GM18520 (cell line): Measurements from ENCODE around the gene P2RX1.
"Not testable (repeated sequence)": the region's sequence is repeated elsewhere in the genome, so short reads cannot be mapped to it uniquely, and the experiment has no call there.

Source experiments
- ATAC-seq: cut with Tn5 transposase; IDR thresholded peaks from one replicate; pipeline ENCODE4 v1.9.1; 2021; ENCODE audit not compliant: unreplicated experiment

P2RX1 gene

DNA sequence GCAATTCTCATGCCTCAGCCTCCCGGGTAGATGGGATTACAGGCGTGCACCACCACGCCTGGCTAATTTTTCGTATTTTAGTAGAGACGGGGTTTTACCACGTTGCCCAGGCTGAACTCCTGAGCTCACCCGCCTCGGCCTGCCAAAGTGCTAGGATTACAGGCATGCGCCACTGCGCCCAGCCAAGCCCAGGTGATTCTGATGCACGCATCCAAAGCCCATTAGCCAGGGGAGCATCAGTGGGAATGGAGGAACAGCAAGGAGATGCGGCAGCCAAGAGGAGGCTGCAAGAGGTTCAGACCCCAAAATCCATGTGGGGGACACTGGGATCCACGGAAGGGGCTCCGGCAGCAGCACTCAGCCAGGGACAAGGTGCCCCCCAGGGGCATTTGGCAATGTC lies 35.9 kb upstream of the P2RX1 start:
- no peak for ATAC-seq

DNA sequence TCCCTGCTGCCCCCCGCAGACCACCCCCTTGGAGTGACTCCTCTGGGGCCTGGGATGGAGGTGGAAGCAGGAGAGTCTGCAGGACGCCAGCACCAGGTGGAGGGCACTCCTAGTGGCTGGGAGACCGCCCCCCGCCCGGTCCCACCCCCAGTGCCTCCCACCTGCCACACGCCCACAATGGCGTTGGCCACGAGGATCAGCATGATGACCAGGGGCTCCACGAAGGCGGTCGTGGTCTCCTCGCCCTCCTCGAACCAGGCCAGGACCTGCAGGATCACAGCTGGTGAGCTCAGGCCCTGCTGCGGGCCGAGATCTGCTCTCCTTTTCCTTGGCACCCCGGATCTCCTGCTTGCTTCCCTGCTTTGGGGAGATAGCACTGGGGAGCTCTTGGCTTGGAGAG lies 35.2 kb upstream of the P2RX1 start:
- no peak for ATAC-seq

GRCh38 chr17:3951003-3951402 lies 34.7 kb upstream of the P2RX1 start:
- no peak for ATAC-seq

GRCh38 chr17:3950584-3950983 lies 34.3 kb upstream of the P2RX1 start:
- no peak for ATAC-seq

- ATAC-seq: no peak
Observed at GRCh38 chr17:3949418-3949817, 33.2 kb upstream of the P2RX1 start.

DNA sequence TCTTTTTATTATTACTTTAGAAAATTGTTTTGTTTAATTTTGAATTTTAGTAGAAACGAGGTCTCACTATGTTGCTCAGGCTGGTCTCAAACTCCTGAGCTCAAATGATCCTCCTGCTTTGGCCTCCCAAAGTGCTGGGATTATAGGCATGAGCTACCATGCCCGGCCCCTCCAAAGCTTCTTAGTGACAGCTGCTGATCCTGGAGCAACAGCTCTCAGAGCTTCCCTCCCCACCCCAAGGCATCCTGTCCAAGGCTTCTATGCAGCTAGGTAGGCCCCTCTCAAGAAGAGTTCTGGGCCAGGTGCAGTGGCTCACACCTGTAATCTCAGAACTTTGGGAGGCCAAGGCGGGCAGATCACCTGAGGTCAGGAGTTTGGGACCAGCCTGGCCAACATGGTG lies 32.3 kb upstream of the P2RX1 start:
- not testable (repeated sequence) for ATAC-seq

GRCh38 chr17:3947318-3947810 lies 31.1 kb upstream of the P2RX1 start:
- ATAC-seq: no peak

GRCh38 chr17:3946711-3947235 lies 30.5 kb upstream of the P2RX1 start:
- no peak for ATAC-seq

DNA sequence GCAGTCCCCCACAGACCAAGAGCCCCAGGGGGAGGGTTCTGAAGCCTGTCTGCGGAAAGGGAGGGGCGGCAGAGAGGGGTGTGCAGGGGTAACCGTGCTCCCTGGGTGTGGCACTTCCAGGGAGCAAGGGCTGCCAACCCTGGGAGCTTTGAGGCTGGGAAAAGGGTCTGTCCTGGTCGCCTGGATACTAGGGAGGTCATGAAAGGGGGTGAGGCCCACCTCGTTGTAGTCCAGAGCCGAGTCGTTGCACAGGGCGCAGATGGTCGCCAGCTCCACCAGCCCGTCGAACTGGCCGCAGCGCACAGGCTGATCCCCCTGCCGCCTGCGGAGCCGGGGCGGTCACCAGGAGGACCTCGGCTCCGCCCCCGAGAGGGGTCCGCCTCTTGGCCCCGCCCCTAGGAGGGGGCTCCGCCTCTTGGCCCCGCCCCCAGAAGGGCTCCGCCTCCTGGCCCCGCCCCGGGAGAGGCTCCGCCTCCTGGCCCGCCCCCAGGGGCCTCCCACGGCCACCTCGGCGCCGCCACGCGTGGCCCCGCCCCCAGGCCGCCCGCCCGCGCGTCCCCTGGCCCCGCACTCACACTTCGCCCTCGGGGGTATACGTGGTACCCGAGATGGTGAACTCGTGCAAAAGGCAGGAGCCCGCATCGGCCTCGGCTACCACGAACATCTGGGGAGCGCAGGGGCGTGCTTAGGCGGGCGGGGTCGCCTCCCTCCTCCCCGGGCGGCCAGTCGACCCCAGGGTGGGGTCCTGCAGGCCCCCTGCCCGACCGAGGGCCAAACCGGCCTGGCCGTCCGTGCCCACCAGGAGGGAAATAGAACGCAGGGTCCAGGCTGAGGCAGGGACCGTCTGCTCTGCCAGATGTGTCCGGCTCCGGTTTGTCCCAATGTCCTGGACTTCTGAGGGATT lies 28.5 kb upstream of the P2RX1 start:
- ATAC-seq: no peak

DNA sequence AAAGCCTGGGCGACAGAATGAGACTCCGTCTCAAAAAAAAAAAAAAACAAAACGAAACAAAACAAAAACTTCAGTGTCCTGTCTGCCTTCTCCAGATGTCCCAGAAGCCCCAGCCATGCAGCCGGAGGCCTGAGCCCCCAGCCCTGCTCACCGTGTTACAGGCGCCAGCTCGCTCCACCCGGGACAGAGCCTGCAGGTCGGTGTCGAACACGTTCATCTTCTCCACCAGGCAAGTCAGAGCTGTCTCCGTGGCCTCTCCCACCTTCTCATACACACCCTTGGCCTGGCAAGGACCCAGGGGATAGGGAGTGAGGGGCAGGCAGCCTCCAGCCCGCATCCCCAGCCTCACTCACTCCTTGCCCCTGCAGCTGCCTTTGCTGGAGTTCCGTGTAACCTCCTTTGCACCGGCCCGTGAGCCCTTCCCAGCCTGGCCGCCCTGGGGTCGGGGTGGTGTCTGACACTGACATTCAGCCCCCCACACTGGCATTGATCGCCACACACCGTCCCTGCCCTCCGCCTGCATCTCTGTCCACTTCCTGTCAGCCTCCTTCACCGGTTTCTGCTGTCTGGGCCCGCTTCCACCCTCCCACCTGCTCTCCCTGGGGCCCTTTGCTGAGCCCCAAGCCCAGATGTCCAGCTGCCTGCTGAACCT lies 27.1 kb upstream of the P2RX1 start:
- no peak for ATAC-seq

- ATAC-seq: no peak
Observed at GRCh38 chr17:3940965-3941698, 24.9 kb upstream of the P2RX1 start.

GRCh38 chr17:3937359-3937758 lies 21.1 kb upstream of the P2RX1 start:
- no peak for ATAC-seq

DNA sequence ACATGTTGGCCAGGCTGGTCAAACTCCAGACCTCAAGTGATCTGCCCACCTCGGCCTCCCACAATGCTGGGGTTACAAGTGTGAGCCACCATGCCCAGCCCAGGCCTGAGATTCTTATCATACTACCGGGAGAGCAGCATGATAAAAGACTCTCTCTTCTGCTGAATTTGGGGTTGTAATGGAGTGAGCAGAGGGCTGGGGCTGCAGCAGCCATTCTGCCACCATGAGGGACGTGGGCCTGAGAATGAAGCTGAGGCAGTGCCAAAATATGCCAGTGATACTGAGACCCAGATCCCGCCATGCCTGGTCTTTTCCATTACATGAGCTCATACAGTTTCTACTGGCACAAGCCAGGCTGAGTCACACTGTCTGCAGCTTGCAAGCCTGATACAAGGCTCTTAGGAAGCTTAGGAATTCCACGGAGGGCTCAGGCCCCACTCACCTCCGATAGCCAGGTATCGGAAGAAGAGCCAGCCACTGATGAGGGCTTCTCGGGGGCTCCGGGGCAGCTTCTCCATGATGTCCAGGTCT lies 19.6 kb upstream of the P2RX1 start:
- ATAC-seq: no peak

DNA sequence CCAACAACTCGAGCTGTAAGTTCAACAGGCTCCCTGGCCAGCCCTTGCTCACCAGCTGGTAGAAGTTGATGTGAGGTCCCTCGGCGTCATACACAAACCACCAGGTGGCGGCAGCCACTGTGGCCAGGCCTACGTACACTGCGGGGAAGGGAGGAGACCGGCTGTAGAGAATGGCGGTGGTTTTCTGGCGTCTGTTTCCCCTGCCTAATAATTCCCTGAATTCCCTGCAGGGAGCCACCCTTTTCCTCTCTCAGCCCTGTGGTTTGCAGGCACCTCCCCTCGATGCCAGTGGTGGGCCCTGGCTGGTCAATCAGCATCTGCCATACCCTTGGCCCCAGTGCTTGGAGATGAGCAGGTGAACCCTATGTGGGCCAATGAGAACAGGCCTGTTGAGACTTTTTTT lies 18.9 kb upstream of the P2RX1 start:
- ATAC-seq: no peak

- no peak for ATAC-seq
Observed at GRCh38 chr17:3929764-3930163, 13.5 kb upstream of the P2RX1 start.

GRCh38 chr17:3929181-3929580 lies 12.9 kb upstream of the P2RX1 start:
- ATAC-seq: no peak

GRCh38 chr17:3928406-3928805 lies 12.1 kb upstream of the P2RX1 start:
- ATAC-seq: no peak

DNA sequence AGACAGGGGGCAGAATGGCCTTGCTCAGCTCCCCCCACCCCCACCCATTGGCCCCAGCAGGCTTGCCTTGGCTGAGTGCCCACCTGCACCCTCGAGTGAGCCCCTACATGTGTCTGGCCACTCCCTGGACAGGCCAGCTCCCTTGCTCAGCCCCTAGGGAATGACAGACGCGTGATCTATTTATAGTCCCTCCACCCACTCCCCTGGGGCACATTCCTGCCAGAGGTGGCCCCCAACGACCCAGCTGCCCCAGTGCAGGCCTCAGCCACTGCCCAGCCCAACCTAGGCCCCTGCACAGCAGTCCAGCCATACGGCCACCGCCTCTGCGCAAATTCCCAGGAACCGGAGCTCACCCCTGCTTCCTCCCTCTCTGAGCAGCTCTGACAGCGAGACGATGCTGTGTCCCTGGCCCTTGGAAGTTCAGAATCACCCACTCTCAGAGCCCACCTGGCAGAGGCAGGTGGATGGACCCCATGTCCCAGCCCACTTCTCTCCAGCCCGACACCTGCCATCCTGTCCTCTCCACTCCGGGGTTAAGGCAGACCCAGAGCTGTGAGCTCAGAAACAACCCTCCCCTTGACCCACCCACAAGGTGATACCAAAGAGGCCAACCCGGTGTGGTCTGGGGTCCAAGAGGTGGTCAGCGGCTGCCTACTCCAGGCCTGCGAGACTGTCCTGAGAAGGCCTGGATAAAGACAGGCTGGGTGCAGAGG lies 11.5 kb upstream of the P2RX1 start:
- ATAC-seq: no peak

GRCh38 chr17:3926860-3927627 lies 10.8 kb upstream of the P2RX1 start:
- no peak for ATAC-seq
